GM18505 (cell line): ENCODE measurements around the gene PRMT3.

Experiments used
- ATAC-seq: cut with Tn5 transposase; IDR thresholded peaks from one replicate; pipeline ENCODE4 v1.9.1; 2021; ENCODE audit not compliant: unreplicated experiment
- POLR2A ChIP-seq: IDR thresholded peaks from 4 replicates; pipeline ENCODE4 v1.6.1; 2011; ENCODE audit warnings: borderline replicate concordance; ENCODE audit not compliant: insufficient read depth, insufficient read length; ENCODE audit errors: extremely low read depth

Gene PRMT3

GRCh38 chr11:20399498-20399897, 12.0 kb downstream of the PRMT3 start:
- TF ChIP-seq POLR2A, result no peak
- ATAC-seq, result no peak

GRCh38 chr11:20403059-20403458, 15.5 kb downstream of the PRMT3 start:
- no peak for ATAC-seq

GRCh38 chr11:20406484-20406883, 19.0 kb downstream of the PRMT3 start:
- TF ChIP-seq POLR2A, result no peak
- ATAC-seq, result no peak

More at GRCh38 chr11:20403059-20403458, 15.5 kb downstream of the PRMT3 start:
- no peak for TF ChIP-seq POLR2A

GRCh38 chr11:20407344-20407743, 19.8 kb downstream of the PRMT3 start:
- no peak for ATAC-seq

GRCh38 chr11:20415432-20415831, 27.9 kb downstream of the PRMT3 start:
- no peak for ATAC-seq

More at GRCh38 chr11:20407344-20407743, 19.8 kb downstream of the PRMT3 start:
- no peak for TF ChIP-seq POLR2A

GRCh38 chr11:20417771-20418170, 30.3 kb downstream of the PRMT3 start:
- TF ChIP-seq POLR2A, result no peak
- no peak for ATAC-seq

More at GRCh38 chr11:20415432-20415831, 27.9 kb downstream of the PRMT3 start:
- no peak for TF ChIP-seq POLR2A

- TF ChIP-seq POLR2A, result no peak
- ATAC-seq, result no peak
Measured at GRCh38 chr11:20421946-20422345, 34.4 kb downstream of the PRMT3 start.

- no peak for ATAC-seq
- TF ChIP-seq POLR2A, result no peak
Measured at GRCh38 chr11:20429216-20429615, 41.7 kb downstream of the PRMT3 start.

- TF ChIP-seq POLR2A, result no peak
- no peak for ATAC-seq
Measured at GRCh38 chr11:20438637-20439036, 51.1 kb downstream of the PRMT3 start.

GRCh38 chr11:20443596-20443995, 56.1 kb downstream of the PRMT3 start:
- no peak for TF ChIP-seq POLR2A
- no peak for ATAC-seq

- ATAC-seq, result no peak
- TF ChIP-seq POLR2A, result no peak
Measured at GRCh38 chr11:20444535-20444934, 57.0 kb downstream of the PRMT3 start.

GRCh38 chr11:20448834-20449233, 61.3 kb downstream of the PRMT3 start:
- ATAC-seq, result no peak
- no peak for TF ChIP-seq POLR2A

GRCh38 chr11:20450829-20451228, 63.3 kb downstream of the PRMT3 start:
- no peak for ATAC-seq
- TF ChIP-seq POLR2A, result no peak

GRCh38 chr11:20451568-20451967, 64.1 kb downstream of the PRMT3 start:
- no peak for TF ChIP-seq POLR2A
- no peak for ATAC-seq

- TF ChIP-seq POLR2A, result no peak
- ATAC-seq, result no peak
Measured at GRCh38 chr11:20452585-20452984, 65.1 kb downstream of the PRMT3 start.
